GM12878 (cell line): ENCODE data around the gene CD55. TPM values are rescaled to one million over a fixed set of nuclear protein-coding genes. Genes with fewer than 3 reads are reported as not detected.

Experiments
- BCL11A ChIP-seq: IDR thresholded peaks from 2 replicates; pipeline ENCODE4 v1.6.1; 2011; ENCODE audit warnings: low read depth, low read length
- CBX5 ChIP-seq: sonication (generic); IDR thresholded peaks from 2 replicates; pipeline ENCODE4 v1.6.1; 2016; ENCODE audit warnings: low read depth, moderate library complexity, mild to moderate bottlenecking, inconsistent platforms
- E2F8 ChIP-seq: fragments of 450-650 bp; IDR thresholded peaks from 2 replicates; pipeline ENCODE4 v1.6.1; 2018; ENCODE audit warnings: mild to moderate bottlenecking, low read depth, moderate library complexity; ENCODE audit not compliant: partially characterized antibody
- EED ChIP-seq: sonication (generic); IDR thresholded peaks from 2 replicates; pipeline ENCODE4 v1.6.1; 2016; ENCODE audit warnings: antibody characterized with exemption, low read depth
- ELK1 ChIP-seq: IDR thresholded peaks from 2 replicates; pipeline ENCODE4 v1.6.1; 2012; ENCODE audit warnings: low read depth, low read length, improper control_type of control experiment
- EZH2 ChIP-seq: IDR thresholded peaks from 2 replicates; pipeline ENCODE4 v1.6.1; 2012; ENCODE audit warnings: low read depth, mild to moderate bottlenecking, control low read depth, inconsistent platforms, low read length, borderline replicate concordance; ENCODE audit not compliant: control insufficient read depth
- HDAC6 ChIP-seq: fragments of 200-600 bp; sonication (generic); IDR thresholded peaks from one replicate; pipeline ENCODE4 v1.8.0; 2017; ENCODE audit warnings: antibody characterized with exemption; ENCODE audit not compliant: unreplicated experiment
- HSF1 ChIP-seq: fragments of 150-350 bp; IDR thresholded peaks from 2 replicates; pipeline ENCODE4 v1.6.1; 2014; ENCODE audit warnings: mild to moderate bottlenecking, low read depth, low read length
- IKZF1 ChIP-seq: fragments of 450-650 bp; conservative IDR thresholded peaks from 2 replicates; pipeline ENCODE4 v1.6.1; 2017; ENCODE audit warnings: antibody characterized with exemption, mild to moderate bottlenecking
- MLLT1 ChIP-seq: fragments of 450-650 bp; IDR thresholded peaks from 2 replicates; pipeline ENCODE4 v1.6.1; 2016; ENCODE audit warnings: mild to moderate bottlenecking
- MYC ChIP-seq: IDR thresholded peaks from 2 replicates; pipeline ENCODE4 v1.6.1; 2011; ENCODE audit warnings: mild to moderate bottlenecking, low read length, moderate library complexity, inconsistent platforms; ENCODE audit not compliant: insufficient read depth, insufficient replicate concordance, insufficient read length, severe bottlenecking
- NFYB ChIP-seq: IDR thresholded peaks from 2 replicates; pipeline ENCODE4 v1.6.1; 2011; ENCODE audit warnings: low read depth, mild to moderate bottlenecking, low read length, improper control_type of control experiment, moderate library complexity; ENCODE audit not compliant: insufficient read depth
- PML ChIP-seq: IDR thresholded peaks from 2 replicates; pipeline ENCODE4 v1.6.1; 2012; ENCODE audit warnings: low read length, inconsistent platforms
- RAD51 ChIP-seq: fragments of 450-650 bp; IDR thresholded peaks from 2 replicates; pipeline ENCODE4 v1.6.1; 2016; ENCODE audit warnings: moderate library complexity, mild to moderate bottlenecking, inconsistent platforms
- RB1 ChIP-seq: fragments of 450-650 bp; formaldehyde crosslinking; IDR thresholded peaks from 2 replicates; pipeline ENCODE4 v1.6.1; 2017; ENCODE audit warnings: mild to moderate bottlenecking, borderline replicate concordance
- SMARCA5 ChIP-seq: fragments of 450-650 bp; IDR thresholded peaks from 2 replicates; pipeline ENCODE4 v1.6.1; 2017; ENCODE audit warnings: mild to moderate bottlenecking
- SUPT20H ChIP-seq: IDR thresholded peaks from 2 replicates; pipeline ENCODE4 v1.6.1; 2011; ENCODE audit warnings: low read depth, mild to moderate bottlenecking, low read length, moderate library complexity, borderline replicate concordance; ENCODE audit not compliant: control insufficient read depth
- TCF7 ChIP-seq: IDR thresholded peaks from 2 replicates; pipeline ENCODE4 v1.6.1; 2014; ENCODE audit warnings: antibody characterized with exemption, borderline replicate concordance
- ZBED1 ChIP-seq: IDR thresholded peaks from 2 replicates; pipeline ENCODE4 v1.6.1; 2016; ENCODE audit warnings: borderline replicate concordance
- ZNF24 ChIP-seq: fragments of 450-650 bp; IDR thresholded peaks from 2 replicates; pipeline ENCODE4 v1.6.1; 2017; ENCODE audit warnings: antibody characterized with exemption, mild to moderate bottlenecking
- polyA plus RNA-seq, 11 experiments: library from polyadenylated mRNA; depleted of rRNA in 4 of 11; unstranded in 6 of 11; stranded (reverse) in 5 of 11; fragments of >200 nt; fragmentation: Nextera tagmentation in 4 of 11; fragmentation: Illumina TruSeq in 1 of 11; extraction: Ambion mirVana in 4 of 11; extraction: Trizol in 1 of 11; gene quantifications; 1 replicate in 1 of 11; 2 replicates in 10 of 11; pipeline versions ENCODE4 v1.2.1 to v1.2.3, GENCODE V29; 2011 to 2016; ENCODE audit warnings: inconsistent platforms in 2 of 11, missing spikeins in 2 of 11, low read depth in 1 of 11
- total RNA-seq, 4 experiments: library from RNA; depleted of rRNA in 3 of 4; stranded (reverse); fragments of >200 nt in 3 of 4; fragmentation: Illumina TruSeq in 1 of 4; extraction: Trizol in 1 of 4; gene quantifications; 2 replicates each; pipeline versions ENCODE4 v1.2.1 to v1.2.3, GENCODE V29; 2013 to 2021
- TF ChIP-seq, protein P1 (sequence below), 3 experiments: IDR thresholded peaks in 2 of 3; conservative IDR thresholded peaks in 1 of 3; 2 replicates each; pipeline ENCODE4 v1.5.1; 2011; ENCODE audit warnings: low read depth in 3 of 3, low read length in 3 of 3, mild to moderate bottlenecking in 3 of 3, control low read depth in 2 of 3, moderate library complexity in 2 of 3, inconsistent platforms in 1 of 3, mixed read lengths in 1 of 3; ENCODE audit not compliant: control insufficient read depth in 2 of 3, insufficient read depth in 1 of 3; ENCODE audit errors: extremely low read depth in 1 of 3

CD55 gene
- total and polyA plus RNA-seq, 10 of the 15 experiments (the other 5 are each of a cell fraction or from before 2014, with no cell fraction given): 5.2 to 46.5 (median 15.1) TPM

DNA sequence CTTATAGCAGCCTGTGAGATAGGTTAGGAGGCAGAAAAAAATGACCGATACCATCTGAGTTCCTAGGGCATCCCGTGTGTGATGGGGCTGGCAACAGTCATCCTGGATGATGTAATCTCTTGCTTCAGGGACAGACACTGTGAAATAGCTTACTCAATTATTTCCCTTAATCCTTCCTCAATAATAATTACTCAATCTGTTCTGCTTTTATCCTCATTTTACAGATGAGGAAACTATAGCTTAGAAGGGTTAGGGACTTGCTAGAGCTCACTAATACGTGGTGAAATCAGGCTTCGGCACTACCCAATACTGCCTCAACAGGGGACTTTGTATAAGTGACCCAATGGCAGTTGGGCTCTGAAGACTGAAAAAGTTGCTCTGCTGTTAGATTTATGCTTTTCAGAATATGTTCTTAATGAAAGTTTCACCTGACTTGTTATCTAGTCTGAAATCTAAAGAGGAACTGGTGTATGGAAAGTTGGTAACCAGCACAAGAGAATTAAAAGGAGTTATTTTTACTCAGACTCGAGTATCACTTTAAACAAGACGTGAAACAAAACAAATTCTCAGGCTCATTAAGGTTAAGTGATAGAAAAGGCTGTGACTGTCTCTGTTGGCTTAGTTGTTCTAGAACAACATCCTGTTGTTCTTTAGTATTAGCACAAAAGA, 14.4 kb downstream of the CD55 start (continued):
- no peak for TF ChIP-seq HSF1
- TF ChIP-seq CBX5: 0 out of 2 replicates have a peak, but pooled peaks have one; percentile 60
- no peak for TF ChIP-seq EZH2
- TF ChIP-seq PML: no peak
- TF ChIP-seq EED: no peak
- TF ChIP-seq NFYB: no peak
- TF ChIP-seq IKZF1: peak; percentile 47; the same call in 1 of the 2 replicates
- no peak for TF ChIP-seq ELK1
- TF ChIP-seq, protein P1, sequence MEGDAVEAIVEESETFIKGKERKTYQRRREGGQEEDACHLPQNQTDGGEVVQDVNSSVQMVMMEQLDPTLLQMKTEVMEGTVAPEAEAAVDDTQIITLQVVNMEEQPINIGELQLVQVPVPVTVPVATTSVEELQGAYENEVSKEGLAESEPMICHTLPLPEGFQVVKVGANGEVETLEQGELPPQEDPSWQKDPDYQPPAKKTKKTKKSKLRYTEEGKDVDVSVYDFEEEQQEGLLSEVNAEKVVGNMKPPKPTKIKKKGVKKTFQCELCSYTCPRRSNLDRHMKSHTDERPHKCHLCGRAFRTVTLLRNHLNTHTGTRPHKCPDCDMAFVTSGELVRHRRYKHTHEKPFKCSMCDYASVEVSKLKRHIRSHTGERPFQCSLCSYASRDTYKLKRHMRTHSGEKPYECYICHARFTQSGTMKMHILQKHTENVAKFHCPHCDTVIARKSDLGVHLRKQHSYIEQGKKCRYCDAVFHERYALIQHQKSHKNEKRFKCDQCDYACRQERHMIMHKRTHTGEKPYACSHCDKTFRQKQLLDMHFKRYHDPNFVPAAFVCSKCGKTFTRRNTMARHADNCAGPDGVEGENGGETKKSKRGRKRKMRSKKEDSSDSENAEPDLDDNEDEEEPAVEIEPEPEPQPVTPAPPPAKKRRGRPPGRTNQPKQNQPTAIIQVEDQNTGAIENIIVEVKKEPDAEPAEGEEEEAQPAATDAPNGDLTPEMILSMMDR (IDR thresholded peaks at IDR 0.05 in 2 of 3, conservative IDR thresholded peaks at IDR 0.05 in 1 of 3; ENCODE audit: control insufficient read depth in 2 of 3, extremely low read depth in 1 of 3, insufficient read depth in 1 of 3, low read depth in 3 of 3, low read length in 3 of 3): peak; percentile 28 to 36 (median 28); a peak in 3 of 6 replicates
- no peak for TF ChIP-seq ZBED1
- peak; percentile 41; the same call in 1 of the 2 replicates for TF ChIP-seq BCL11A
- TF ChIP-seq ZNF24: peak; percentile 61; the same call in 1 of the 2 replicates
- TF ChIP-seq MLLT1: no peak
- no peak; the same call in 1 of the 2 replicates for TF ChIP-seq RAD51
- TF ChIP-seq MYC: no peak
- TF ChIP-seq RB1: no peak
- no peak for TF ChIP-seq HDAC6
- no peak for TF ChIP-seq E2F8
- TF ChIP-seq SUPT20H: no peak
- TF ChIP-seq SMARCA5: peak; percentile 45
- no peak for TF ChIP-seq TCF7
